ENCODE results near the gene TEX54.
"Not testable (repeated sequence)": the region's sequence is repeated elsewhere in the genome, so short reads cannot be mapped to it uniquely, and the experiment has no call there.

The TEX54 gene

GRCh38 chr11:62832336-62833234 is at the start of gene TEX54:
Gene TEX54, minus strand, starts transcription at chr11:62832841.
- DNase-seq (ENCODE audit: low read depth) = peak; percentile 43

GRCh38 chr11:62882431-62882749 is 49.7 kb upstream of the TEX54 start:
- DNase-seq (ENCODE audit: low read depth) = no peak

- peak; percentile 98 for DNase-seq (ENCODE audit: low read depth)
Observed at GRCh38 chr11:62881579-62882430, 49.2 kb upstream of the TEX54 start.

GRCh38 chr11:62880803-62881578 is 48.4 kb upstream of the TEX54 start, which contains the start of gene SLC3A2:
Gene SLC3A2, plus strand, starts transcription at chr11:62880896. Its CDS starts 128 bp downstream, at chr11:62881024.
- peak; percentile 90 for DNase-seq (ENCODE audit: low read depth)

GRCh38 chr11:62880231-62880802 is 47.7 kb upstream of the TEX54 start:
- peak; percentile 88 for DNase-seq (ENCODE audit: low read depth)

- DNase-seq (ENCODE audit: low read depth) = no peak
Observed at GRCh38 chr11:62879235-62879978, 46.8 kb upstream of the TEX54 start.

- DNase-seq (ENCODE audit: low read depth) = no peak
Observed at GRCh38 chr11:62876712-62877111, 44.1 kb upstream of the TEX54 start.

GRCh38 chr11:62875698-62876478 is 43.2 kb upstream of the TEX54 start:
- no peak for DNase-seq (ENCODE audit: low read depth)

GRCh38 chr11:62874851-62875250 is 42.2 kb upstream of the TEX54 start:
- DNase-seq (ENCODE audit: low read depth) = no peak

GRCh38 chr11:62865635-62866034 is 33.0 kb upstream of the TEX54 start:
- no peak for DNase-seq (ENCODE audit: low read depth)

- DNase-seq (ENCODE audit: low read depth) = no peak
Observed at GRCh38 chr11:62863687-62864335, 31.2 kb upstream of the TEX54 start.

GRCh38 chr11:62861564-62862192 is 29.0 kb upstream of the TEX54 start:
- DNase-seq (ENCODE audit: low read depth) = not testable (repeated sequence)

GRCh38 chr11:62860835-62861563 is 28.4 kb upstream of the TEX54 start:
- DNase-seq (ENCODE audit: low read depth) = no peak

GRCh38 chr11:62859281-62859703 is 26.7 kb upstream of the TEX54 start:
- not testable (repeated sequence) for DNase-seq (ENCODE audit: low read depth)

- no peak for DNase-seq (ENCODE audit: low read depth)
Observed at GRCh38 chr11:62858201-62858600, 25.6 kb upstream of the TEX54 start.

GRCh38 chr11:62857541-62857982 is 24.9 kb upstream of the TEX54 start:
- DNase-seq (ENCODE audit: low read depth) = no peak

- DNase-seq (ENCODE audit: low read depth) = no peak
Observed at GRCh38 chr11:62856333-62856895, 23.8 kb upstream of the TEX54 start.
